Adipocyte (in vitro differentiated cells): ENCODE results near the gene MED15.

ENCODE experiments used
- DNase-seq: peaks from one replicate; pipeline ENCODE4 v3.0.0-alpha.2; 2015; ENCODE audit warnings: low read depth
- H3K27me3 ChIP-seq: replicated peaks from 2 replicates; pipeline ENCODE4 v1.7.0; 2013; ENCODE audit warnings: mild to moderate bottlenecking, low read length, moderate library complexity; ENCODE audit not compliant: control insufficient read depth, insufficient read depth
- H3K36me3 ChIP-seq: 2 replicates; pipeline ENCODE4 v1.7.0; 2013; ENCODE audit warnings: low read length, mild to moderate bottlenecking, moderate library complexity; ENCODE audit not compliant: control insufficient read depth, insufficient read depth, severe bottlenecking
- H3K4me1 ChIP-seq: 2 replicates; pipeline ENCODE4 v1.7.0; 2013; ENCODE audit warnings: mild to moderate bottlenecking, low read length, moderate library complexity; ENCODE audit not compliant: control insufficient read depth, insufficient read depth
- H3K4me3 ChIP-seq: 2 replicates; pipeline ENCODE4 v1.7.0; 2013; ENCODE audit warnings: mild to moderate bottlenecking, low read length, moderate library complexity
- H3K9ac ChIP-seq: 2 replicates; pipeline ENCODE4 v1.7.0; 2013; ENCODE audit warnings: mild to moderate bottlenecking, low read length, moderate library complexity
- H3K9me3 ChIP-seq: 2 replicates; pipeline ENCODE4 v1.7.0; 2013; ENCODE audit warnings: mild to moderate bottlenecking, low read length, moderate library complexity; ENCODE audit not compliant: control insufficient read depth

The MED15 gene

DNA sequence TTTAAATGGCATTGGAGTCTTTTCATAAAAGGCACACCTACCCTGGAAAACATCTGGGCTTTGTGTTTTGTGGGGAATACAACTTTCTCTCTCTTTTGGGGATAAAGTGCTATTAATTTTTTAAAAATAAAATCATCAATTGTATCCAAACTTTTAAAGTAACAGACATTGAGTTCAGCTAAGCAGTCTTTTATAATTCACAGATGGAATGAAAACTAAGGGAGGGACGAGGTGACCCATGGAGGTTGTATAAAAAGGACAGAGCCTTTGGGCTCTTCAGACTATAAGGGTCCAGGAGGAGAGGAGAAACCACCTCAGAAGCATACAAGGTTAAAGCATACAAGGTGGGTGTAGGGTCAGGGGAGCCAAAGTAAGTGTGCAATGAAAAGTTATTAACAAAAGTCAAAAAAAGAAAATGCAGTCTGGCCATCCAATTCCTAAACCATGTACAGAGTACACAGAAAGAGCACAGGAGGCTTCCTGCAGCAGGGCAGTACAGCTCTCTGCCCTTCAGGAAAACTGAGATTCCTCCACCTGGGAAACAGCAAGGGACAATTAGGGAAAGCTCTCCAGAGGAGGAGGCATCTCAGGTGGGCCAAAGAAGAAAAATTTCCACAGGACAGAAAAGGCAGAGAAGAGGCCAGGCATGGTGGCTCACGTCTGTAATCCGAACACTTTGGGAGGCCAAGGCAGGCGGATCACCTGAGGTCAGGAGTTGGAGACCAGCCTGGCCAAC, 22.3 kb upstream of the MED15 start:
- Histone ChIP-seq H3K4me1 (peaks cover 13% of the 10 kb centered on the region), H3K4me3 (no peak overlapping the region), H3K27me3 (no peaks in the 10 kb centered on the region), H3K9me3 (no peaks in the 10 kb centered on the region), H3K36me3 (peaks cover 19% of the 10 kb centered on the region), H3K9ac (no peak overlapping the region)
- DNase-seq = no peak

DNA sequence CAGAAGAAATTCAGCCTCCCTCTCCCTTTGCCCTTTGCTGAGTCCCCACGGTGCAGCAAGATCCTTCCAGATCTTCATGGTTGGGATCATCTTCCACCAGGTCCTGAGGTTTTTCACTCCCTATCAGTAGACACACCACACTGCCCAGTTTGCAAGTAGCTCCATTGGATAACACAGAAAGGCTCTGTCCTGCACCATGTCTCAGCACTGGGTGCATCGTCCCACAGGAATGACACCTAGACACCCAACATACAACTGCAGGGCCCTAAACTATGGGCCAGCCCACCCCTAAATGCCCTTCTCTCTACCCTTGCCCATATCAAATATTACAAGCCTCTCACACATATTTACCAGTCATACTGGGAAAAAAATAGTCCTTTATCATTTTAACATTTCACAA, 21.2 kb upstream of the MED15 start:
- Histone ChIP-seq H3K36me3 (peaks cover 19% of the 10 kb centered on the region), H3K9ac (no peak overlapping the region), H3K9me3 (no peaks in the 10 kb centered on the region), H3K4me3 (no peak overlapping the region), H3K27me3 (no peaks in the 10 kb centered on the region), H3K4me1 (peaks cover 10% of the 10 kb centered on the region)
- no peak for DNase-seq

DNA sequence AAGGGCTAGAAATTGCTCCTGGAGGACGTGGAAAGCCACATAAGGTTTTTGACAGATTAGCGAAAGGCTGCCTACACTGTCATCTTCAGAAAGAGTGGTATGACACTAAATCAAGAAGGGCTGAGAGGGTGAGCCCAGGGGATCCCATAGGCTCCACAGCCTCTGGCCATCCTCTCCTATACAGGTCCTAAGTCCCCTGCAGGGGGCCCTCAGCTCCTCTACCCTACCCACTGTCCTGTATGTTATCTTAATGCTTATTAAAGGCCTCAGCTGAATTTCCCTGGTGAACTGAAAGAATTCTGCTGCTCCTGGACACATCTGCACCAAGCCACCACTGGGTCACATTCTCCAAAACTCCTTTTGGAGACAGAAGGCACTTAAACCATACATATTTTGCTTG, 19.7 kb upstream of the MED15 start:
- Histone ChIP-seq H3K27me3 (no peaks in the 10 kb centered on the region), H3K9ac (no peak overlapping the region), H3K4me3 (no peak overlapping the region), H3K36me3 (peaks cover 19% of the 10 kb centered on the region), H3K9me3 (no peaks in the 10 kb centered on the region), H3K4me1 (peaks cover 10% of the 10 kb centered on the region)
- DNase-seq = no peak

DNA sequence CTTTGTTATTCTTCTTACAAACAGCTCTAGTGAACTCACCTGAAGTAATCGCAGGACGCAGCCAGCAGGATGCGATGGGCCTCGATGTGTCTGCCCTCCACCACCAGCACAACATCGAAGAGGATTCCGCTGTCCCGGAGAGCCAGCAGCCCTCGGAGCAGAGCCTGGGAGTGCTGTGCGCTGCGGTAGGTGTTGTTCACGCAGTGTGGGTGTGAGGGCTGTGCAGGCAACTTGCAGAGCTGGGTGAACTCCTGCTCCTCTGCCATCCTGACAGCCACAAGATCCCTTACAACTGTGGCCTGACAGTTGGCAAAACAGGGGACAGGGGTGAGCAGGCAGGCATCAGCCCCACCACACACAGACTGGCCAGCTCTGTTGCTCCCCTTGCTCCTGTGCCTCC, 18.5 kb upstream of the MED15 start:
- Histone ChIP-seq H3K27me3 (no peaks in the 10 kb centered on the region), H3K9ac (no peak overlapping the region), H3K36me3 (peaks cover 13% of the 10 kb centered on the region), H3K4me1 (peaks cover 11% of the 10 kb centered on the region), H3K9me3 (no peaks in the 10 kb centered on the region), H3K4me3 (no peak overlapping the region)
- no peak for DNase-seq

DNA sequence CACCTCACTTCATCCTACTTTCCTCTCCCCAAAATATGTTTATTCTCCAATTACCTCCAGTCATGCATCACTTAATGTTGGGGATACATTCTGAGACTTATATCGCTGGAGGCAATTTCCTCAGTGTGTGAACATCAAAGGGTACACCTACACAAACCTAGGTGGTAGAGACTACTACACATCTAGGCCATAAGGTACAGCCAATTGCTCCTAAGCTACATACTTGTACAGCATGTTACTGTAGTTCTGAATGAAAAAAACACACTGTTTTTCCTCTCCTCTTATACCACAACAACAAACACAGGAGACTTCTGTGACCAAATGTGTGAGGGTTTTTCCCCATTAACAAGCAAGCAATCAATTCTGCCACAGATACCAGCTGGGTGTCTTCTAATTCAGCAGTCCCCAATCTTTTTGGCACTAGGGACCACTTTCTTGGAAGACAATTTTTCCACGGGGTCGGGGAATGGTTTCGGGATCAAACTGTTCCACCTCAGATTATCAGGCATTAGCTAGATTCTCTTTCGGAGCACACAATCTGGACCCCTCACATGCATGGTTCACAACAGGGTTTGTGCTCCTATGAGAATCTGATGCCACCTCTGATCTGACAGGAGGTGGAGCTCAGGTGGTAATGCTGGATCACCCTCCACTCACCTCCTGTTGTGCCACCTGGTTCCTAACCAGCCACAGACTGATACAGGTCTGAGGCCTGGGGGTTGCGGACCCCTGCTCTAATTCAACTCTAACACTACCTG, 17.0 kb upstream of the MED15 start:
- Histone ChIP-seq H3K4me1 (peaks cover 18% of the 10 kb centered on the region), H3K36me3 (peaks cover 13% of the 10 kb centered on the region), H3K4me3 (no peak overlapping the region), H3K9me3 (no peaks in the 10 kb centered on the region), H3K9ac (no peak overlapping the region), H3K27me3 (no peaks in the 10 kb centered on the region)
- no peak for DNase-seq

DNA sequence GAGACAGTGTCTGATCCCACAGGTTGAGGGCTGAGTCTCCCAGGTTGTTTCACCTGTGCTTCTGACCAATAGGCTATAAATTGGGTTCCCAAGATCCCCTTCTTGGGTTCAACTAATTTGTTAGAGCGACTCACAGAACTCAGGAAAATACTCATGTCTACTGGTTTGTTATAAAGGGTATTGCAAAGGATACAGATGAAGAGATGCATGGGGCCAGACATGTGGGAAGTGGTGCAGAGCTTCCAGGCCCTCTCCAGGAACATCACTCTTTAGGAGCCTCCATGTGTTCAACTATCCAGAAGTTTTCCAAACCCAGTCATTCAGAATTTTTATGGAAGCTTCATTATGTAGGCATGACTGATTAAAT, 16.5 kb upstream of the MED15 start:
- DNase-seq = no peak
- Histone ChIP-seq H3K36me3 (peaks cover 13% of the 10 kb centered on the region), H3K4me1 (peaks cover 18% of the 10 kb centered on the region), H3K9ac (no peak overlapping the region), H3K4me3 (no peak overlapping the region), H3K9me3 (no peaks in the 10 kb centered on the region), H3K27me3 (no peaks in the 10 kb centered on the region)

DNA sequence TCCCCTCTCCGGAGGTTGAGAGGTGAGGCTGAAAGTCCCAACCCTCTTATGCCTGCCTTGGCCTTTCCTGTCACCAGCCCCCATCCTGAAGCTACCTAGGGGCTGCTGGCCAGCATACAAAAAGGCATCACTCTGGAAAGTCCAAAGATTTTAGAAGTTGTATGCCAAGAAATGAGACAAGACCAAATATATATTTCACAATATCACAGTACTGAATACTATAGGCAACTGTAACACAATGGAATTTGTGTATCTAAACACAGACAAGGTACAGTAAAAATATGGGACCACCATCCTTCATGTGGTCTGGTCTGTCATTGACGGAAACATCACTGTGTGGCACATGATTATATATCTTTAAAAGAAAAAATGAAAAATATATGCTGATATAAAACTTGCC, 16.1 kb upstream of the MED15 start:
- no peaks in the 10 kb centered on the region for H3K27me3 ChIP-seq
- no peak overlapping the region for H3K4me3 ChIP-seq
- peaks cover 14% of the 10 kb centered on the region for H3K4me1 ChIP-seq
- no peak for DNase-seq
- no peaks in the 10 kb centered on the region for H3K9me3 ChIP-seq
- H3K36me3 ChIP-seq = peaks cover 13% of the 10 kb centered on the region
- no peak overlapping the region for H3K9ac ChIP-seq

DNA sequence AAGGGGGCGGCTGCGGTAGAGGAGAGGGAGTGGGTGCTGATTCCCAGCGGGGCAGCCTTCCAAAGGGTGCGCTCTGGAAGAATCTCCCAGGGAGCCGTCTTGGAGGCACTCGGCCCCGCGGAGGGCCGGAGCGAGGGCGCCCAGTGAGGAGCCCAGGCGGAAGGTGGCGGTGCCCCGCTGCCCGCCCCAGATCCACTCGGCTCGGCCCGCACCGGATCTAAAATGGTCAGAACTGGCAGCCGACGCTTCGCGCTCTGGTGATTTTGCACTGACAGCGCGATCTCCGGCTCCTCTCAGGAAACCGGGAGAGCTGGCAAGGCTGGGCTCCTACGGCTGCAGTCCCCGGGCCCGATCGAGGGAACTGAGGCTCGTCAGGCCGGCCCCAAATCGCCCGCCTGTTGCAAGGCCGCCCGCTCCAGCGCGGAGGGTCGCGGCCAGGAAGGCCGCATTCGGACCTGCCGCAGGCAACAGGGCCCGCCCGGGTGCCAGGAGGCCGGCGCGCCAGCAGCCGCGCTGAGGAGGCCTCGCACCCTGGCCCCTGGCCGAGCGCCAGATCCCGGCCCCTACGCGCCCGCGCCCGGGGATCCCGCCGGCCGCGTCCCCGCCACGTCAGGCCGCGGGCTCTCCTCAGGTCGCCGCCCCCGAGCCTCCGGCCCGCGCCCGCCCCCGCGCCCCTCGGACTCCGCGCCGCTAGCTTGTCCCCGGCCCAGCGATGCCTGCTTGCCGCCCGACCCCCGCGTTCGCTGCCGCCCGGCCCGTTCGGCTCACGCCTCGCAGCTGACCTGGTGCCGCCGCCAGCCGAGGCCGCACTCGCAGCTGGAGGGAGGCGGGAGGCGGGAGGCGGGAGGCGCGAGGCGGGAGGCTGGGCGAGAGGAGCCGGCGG, 12.2 kb upstream of the MED15 start, which contains the start of gene KLHL22:
KLHL22 (minus strand) TSS at position 818 of the 883 bp plus-strand sequence. CDS start 6,584 bp downstream, outside the sequence.
- Histone ChIP-seq H3K4me3 (peak within 1 kb of the TSS; percentile 85), H3K9me3 (no peaks in the 10 kb centered on the region), H3K4me1 (peaks cover 11% of the 10 kb centered on the region), H3K36me3 (no peaks in the 10 kb centered on the region), H3K27me3 (no peaks in the 10 kb centered on the region), H3K9ac (peak within 1 kb of the TSS; percentile 93)
- peak; percentile 70 for DNase-seq

DNA sequence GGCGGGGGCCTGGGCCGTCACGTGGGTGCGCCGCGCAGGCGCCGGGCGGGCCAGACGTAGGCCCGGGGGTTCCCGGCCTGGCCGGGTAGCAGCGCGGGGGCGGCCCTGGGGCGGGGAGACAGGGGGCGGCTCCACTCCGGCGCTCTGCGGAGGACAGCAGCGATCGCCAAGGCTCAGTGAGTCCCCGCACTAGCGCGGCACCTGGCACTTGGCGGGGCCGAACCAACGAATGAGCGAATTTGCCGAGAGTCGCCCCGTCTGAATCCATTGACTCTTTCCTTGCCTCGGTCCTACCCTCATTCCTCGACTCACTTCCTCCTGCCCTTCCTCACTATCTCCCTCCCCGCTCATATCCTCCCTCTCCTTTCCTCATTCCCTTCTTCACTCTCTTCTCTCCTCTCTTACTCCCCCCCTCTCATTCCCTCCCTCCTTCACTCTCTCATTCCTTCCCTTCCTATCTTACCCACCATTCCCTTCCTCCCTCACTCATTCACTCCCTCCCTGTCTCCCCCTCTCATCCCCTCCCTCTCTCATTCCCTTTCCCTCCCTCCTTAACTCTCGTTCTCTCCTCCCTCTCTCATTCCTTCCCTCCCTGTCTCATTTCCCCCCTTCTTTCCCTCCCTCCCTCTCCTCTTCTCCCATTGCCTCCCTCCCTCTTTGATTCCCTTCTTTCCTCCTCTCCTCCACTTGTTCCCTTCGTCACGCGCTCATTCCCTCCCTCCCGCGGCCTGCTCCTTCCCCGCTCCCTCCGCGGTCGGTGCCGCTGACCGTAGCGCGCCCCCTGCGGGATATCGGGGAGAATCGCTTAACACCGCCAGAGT, 11.3 kb upstream of the MED15 start:
- peak; percentile 97 for DNase-seq
- Histone ChIP-seq H3K4me3 (peak overlapping the region; percentile 85), H3K9ac (peak overlapping the region; percentile 88), H3K36me3 (no peaks in the 10 kb centered on the region), H3K9me3 (no peaks in the 10 kb centered on the region), H3K27me3 (no peaks in the 10 kb centered on the region), H3K4me1 (peaks cover 11% of the 10 kb centered on the region)

DNA sequence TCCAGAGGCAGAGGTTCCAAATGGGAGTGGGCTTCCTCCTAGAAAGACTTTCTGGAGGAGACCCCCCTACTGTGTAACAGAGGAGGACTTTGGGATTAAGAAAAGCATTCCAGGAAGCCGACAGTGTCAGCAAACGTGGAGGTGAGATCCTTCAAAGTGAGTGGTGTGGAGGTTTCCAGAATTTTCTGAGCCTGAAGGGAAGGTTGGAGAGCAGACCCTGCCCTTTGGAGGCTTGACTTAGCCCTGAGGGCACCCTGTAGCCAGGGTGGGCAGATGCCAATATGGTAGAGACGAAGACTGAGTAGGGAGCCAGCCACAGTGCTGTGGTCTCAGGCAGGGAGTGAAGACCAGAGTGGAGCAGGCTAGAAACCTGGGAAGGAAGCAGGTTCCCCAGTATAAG, 10.0 kb upstream of the MED15 start:
- Histone ChIP-seq H3K4me1 (peaks cover 11% of the 10 kb centered on the region), H3K27me3 (no peaks in the 10 kb centered on the region), H3K36me3 (no peaks in the 10 kb centered on the region), H3K9me3 (no peaks in the 10 kb centered on the region), H3K9ac (no peak overlapping the region), H3K4me3 (no peak overlapping the region)
- DNase-seq = no peak
